ENCODE results near the gene GSG1. TPM values are rescaled to one million over a fixed set of nuclear protein-coding genes. Genes with fewer than 3 reads are reported as not detected.

Gene GSG1
- total RNA-seq, 1 experiment from 2014 or later, result 0.22 TPM

DNA sequence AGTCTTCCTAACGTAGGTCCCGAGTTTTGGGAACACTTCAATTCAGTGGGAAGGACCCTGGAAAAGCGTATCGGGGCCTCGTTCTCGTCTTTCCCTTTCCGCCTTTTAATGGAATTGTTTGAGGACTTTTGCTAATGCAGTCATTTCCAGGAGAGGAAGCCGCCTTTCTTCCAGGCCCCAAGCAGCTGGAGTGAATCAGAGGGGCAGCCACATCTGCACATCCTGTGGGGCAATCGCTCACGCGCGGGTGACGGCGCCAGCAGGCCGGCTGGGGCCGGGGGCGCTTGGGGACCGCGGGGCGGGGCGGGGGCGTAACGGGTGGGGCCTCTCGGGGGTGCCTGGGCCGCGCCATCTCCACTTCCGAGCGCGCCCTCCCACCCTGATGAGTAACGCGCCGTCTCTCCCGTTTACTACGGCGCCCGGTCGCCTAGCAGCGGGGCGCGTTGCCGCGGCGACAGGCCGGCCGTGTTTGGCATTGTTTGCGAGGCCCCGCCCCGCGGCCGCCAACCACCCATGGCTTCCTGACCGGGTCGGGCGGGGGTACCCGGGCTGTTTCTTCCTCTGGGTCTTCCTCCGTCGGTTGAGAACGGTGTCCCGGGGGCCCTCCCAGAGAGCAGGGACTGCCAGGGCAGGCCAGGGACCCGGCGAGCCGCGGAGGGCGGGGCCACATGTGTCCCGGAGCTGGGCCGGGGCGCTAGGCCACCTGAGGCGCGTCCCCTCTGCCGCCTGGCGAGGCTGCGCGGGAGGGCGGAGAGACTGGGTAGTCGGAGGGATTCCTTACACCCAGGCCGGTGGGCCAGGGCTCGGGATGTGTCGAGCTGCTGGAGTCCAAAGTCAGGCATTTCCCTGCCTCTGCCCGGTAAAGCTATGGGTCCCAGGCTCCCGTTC, 2.3 kb downstream of the GSG1 start:
- Histone ChIP-seq H3K23ac (ENCODE audit: insufficient read length, low read depth, low read length) (peak overlapping the region; percentile 72), H3K4me2 (ENCODE audit: insufficient read depth, insufficient read length, low read length) (peak overlapping the region; percentile 88), H2AK5ac (ENCODE audit: insufficient read length, low read length) (no peak overlapping the region), H2BK5ac (ENCODE audit: insufficient read length, low read length) (no peak overlapping the region), H4K91ac (ENCODE audit: insufficient read length, low read depth, low read length) (peak overlapping the region; percentile 90), H4K20me1 (ENCODE audit: control insufficient read depth, insufficient read depth, insufficient read length) (no peaks in the 10 kb centered on the region), H4K8ac (replicated peaks; ENCODE audit: insufficient read length, low read depth, low read length) (no peak overlapping the region), H3K27me3 (ENCODE audit: insufficient read depth, low read length) (no peaks in the 10 kb centered on the region), H3K9ac (ENCODE audit: extremely low read depth, insufficient read length, low read length) (peak overlapping the region; percentile 54), H4K5ac (ENCODE audit: insufficient read length, low read depth, low read length) (no peak overlapping the region), H3K4ac (ENCODE audit: low read depth, low read length) (peak overlapping the region; percentile 58; the same call in 1 of the 2 replicates), H3K79me2 (ENCODE audit: insufficient read depth, low read length) (no peaks in the 10 kb centered on the region), H2AFZ (ENCODE audit: low read length) (no peak overlapping the region), H3K14ac (ENCODE audit: insufficient read depth, low read length) (peak overlapping the region; percentile 98), H2BK20ac (ENCODE audit: low read depth, low read length, poor library complexity, severe bottlenecking) (no peak overlapping the region), H3K23me2 (ENCODE audit: insufficient read length, low read depth, low read length, poor library complexity, severe bottlenecking) (peaks cover 11% of the 10 kb centered on the region), H2BK120ac (ENCODE audit: low read depth, low read length, poor library complexity, severe bottlenecking) (no peak overlapping the region), H3K56ac (ENCODE audit: insufficient read length, low read depth, low read length) (no peak overlapping the region), H3K27ac (ENCODE audit: insufficient read length, low read depth, low read length) (no peak overlapping the region), H3K18ac (ENCODE audit: insufficient read length, low read depth, low read length) (peak overlapping the region; percentile 88), H2BK15ac (ENCODE audit: low read depth, low read length) (no peak overlapping the region), H2BK12ac (ENCODE audit: insufficient read length, low read depth, low read length) (no peak overlapping the region), H3K4me1 (ENCODE audit: insufficient read depth, low read length) (peaks cover 9% of the 10 kb centered on the region; the same call in 1 of the 2 replicates), H3K9me3 (ENCODE audit: control insufficient read depth, low read depth, low read length) (no peaks in the 10 kb centered on the region), H3K79me1 (ENCODE audit: insufficient read depth, low read depth, low read length, poor library complexity, severe bottlenecking) (no peaks in the 10 kb centered on the region), H3T11ph (ENCODE audit: low read length) (peak overlapping the region; percentile 64)
- peak; percentile 95 for DNase-seq
- peak overlapping the region; percentile 34 to 85 (median 48); a peak in 4 of 7 replicates for H3K27ac Mint-ChIP-seq
- H3K4me3 Mint-ChIP-seq, result peak overlapping the region; percentile 72 to 81
- WGBS (ENCODE audit: extremely low coverage, insufficient read length, low lambda C conversion rate), result no CpG with 5 or more reads among the region's 79 CpGs
- TF ChIP-seq, protein P1, sequence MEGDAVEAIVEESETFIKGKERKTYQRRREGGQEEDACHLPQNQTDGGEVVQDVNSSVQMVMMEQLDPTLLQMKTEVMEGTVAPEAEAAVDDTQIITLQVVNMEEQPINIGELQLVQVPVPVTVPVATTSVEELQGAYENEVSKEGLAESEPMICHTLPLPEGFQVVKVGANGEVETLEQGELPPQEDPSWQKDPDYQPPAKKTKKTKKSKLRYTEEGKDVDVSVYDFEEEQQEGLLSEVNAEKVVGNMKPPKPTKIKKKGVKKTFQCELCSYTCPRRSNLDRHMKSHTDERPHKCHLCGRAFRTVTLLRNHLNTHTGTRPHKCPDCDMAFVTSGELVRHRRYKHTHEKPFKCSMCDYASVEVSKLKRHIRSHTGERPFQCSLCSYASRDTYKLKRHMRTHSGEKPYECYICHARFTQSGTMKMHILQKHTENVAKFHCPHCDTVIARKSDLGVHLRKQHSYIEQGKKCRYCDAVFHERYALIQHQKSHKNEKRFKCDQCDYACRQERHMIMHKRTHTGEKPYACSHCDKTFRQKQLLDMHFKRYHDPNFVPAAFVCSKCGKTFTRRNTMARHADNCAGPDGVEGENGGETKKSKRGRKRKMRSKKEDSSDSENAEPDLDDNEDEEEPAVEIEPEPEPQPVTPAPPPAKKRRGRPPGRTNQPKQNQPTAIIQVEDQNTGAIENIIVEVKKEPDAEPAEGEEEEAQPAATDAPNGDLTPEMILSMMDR (conservative IDR thresholded peaks at IDR 0.05), result no peak
- H3K36me3 Mint-ChIP-seq (ENCODE audit: insufficient read depth in 1 of 3, low read depth in 3 of 3), result no peaks in the 10 kb centered on the region; a peak in 1 of 7 replicates
- peaks cover 6% of the 10 kb centered on the region for H3K27me3 Mint-ChIP-seq (ENCODE audit: low read depth)
- H3K4me1 Mint-ChIP-seq, result peaks cover 36 to 40% of the 10 kb centered on the region in 2 experiments
- no peaks in the 10 kb centered on the region for H3K9me3 Mint-ChIP-seq
